OCI-LY3 (cell line): ENCODE results near the gene NUB1.

Experiments
- H2AFZ ChIP-seq: fragments of 200-600, 300-600 bp; shearing (Covaris generic); 2 replicates; pipeline ENCODE4 v1.6.0; 2014; ENCODE audit warnings: antibody characterized with exemption, low read depth, low read length
- H3K27ac ChIP-seq: fragments of 200-600, 300-600 bp; sonication (generic); 2 replicates; pipeline ENCODE4 v1.5.1; 2014; ENCODE audit warnings: mild to moderate bottlenecking, low read length, moderate library complexity, mixed read lengths
- H3K27me3 ChIP-seq: fragments of 200-600, 300-600 bp; sonication (generic); 2 replicates; pipeline ENCODE4 v1.6.1; 2014; ENCODE audit warnings: low read depth, low read length, mixed read lengths
- H3K36me3 ChIP-seq: fragments of 200-600, 300-600 bp; sonication (generic); replicated peaks from 2 replicates; pipeline ENCODE3; 2014; ENCODE audit warnings: low read depth, low read length, mixed read lengths
- H3K4me1 ChIP-seq: fragments of 300-600, 200-600 bp; sonication (generic); 2 replicates; pipeline ENCODE4 v1.6.1; 2014; ENCODE audit warnings: low read length, mixed read lengths
- H3K4me2 ChIP-seq: fragments of 200-600, 300-600 bp; sonication (generic); 2 replicates; pipeline ENCODE4 v1.6.1; 2014; ENCODE audit warnings: low read length, mixed read lengths
- H3K4me3 ChIP-seq: fragments of 300-600, 200-600 bp; sonication (generic); 2 replicates; pipeline ENCODE4 v1.5.1; 2014; ENCODE audit warnings: antibody characterized with exemption, mild to moderate bottlenecking, low read length, moderate library complexity
- H3K79me2 ChIP-seq: fragments of 300-600, 200-600 bp; shearing (Covaris generic); 2 replicates; pipeline ENCODE4 v1.6.1; 2014; ENCODE audit warnings: mild to moderate bottlenecking, low read length, mixed read lengths
- H3K9ac ChIP-seq: fragments of 300-600, 200-600 bp; shearing (Covaris generic); 2 replicates; pipeline ENCODE4 v1.6.0; 2014; ENCODE audit warnings: mild to moderate bottlenecking, low read length, moderate library complexity
- H3K9me3 ChIP-seq: fragments of 200-600, 300-600 bp; shearing (Covaris generic); 2 replicates; pipeline ENCODE4 v1.6.1; 2014; ENCODE audit warnings: low read length, mixed read lengths; ENCODE audit not compliant: insufficient read depth
- H4K20me1 ChIP-seq: fragments of 200-600, 300-600 bp; sonication (generic); 2 replicates; pipeline ENCODE4 v1.6.1; 2016; ENCODE audit warnings: low read length, mixed read lengths; ENCODE audit not compliant: insufficient read depth
- CTCF ChIP-seq: fragments of 200-600, 300-600 bp; sonication (generic); IDR thresholded peaks from 2 replicates; pipeline ENCODE4 v1.5.1; 2014; ENCODE audit warnings: antibody characterized with exemption, low read length, low read depth
- EZH2phosphoT487 ChIP-seq: fragments of 200-600 bp; shearing (Covaris generic); IDR thresholded peaks from 2 replicates; pipeline ENCODE4 v1.6.1; 2018; ENCODE audit warnings: antibody characterized with exemption, mixed run types, low read depth

The NUB1 gene

GRCh38 chr7:151308791-151309190 is 32.8 kb upstream of the NUB1 start:
- no peak overlapping the region for H3K9ac ChIP-seq
- no peak for TF ChIP-seq CTCF
- H4K20me1 ChIP-seq = no peaks in the 10 kb centered on the region
- H3K9me3 ChIP-seq = peaks cover 7% of the 10 kb centered on the region
- H3K36me3 ChIP-seq = no peaks in the 10 kb centered on the region
- H3K4me2 ChIP-seq = no peak overlapping the region
- peaks cover under 1% of the 10 kb centered on the region; the same call in 1 of the 2 replicates for H3K4me1 ChIP-seq
- no peak overlapping the region for H3K27ac ChIP-seq
- H3K4me3 ChIP-seq = no peak overlapping the region
- no peaks in the 10 kb centered on the region for H3K79me2 ChIP-seq
- H3K27me3 ChIP-seq = peaks cover 47% of the 10 kb centered on the region
- H2AFZ ChIP-seq = no peak overlapping the region

- Histone ChIP-seq H3K4me3 (no peak overlapping the region), H3K27ac (no peak overlapping the region), H3K4me1 (no peaks in the 10 kb centered on the region), H3K9ac (no peak overlapping the region), H2AFZ (no peak overlapping the region), H3K79me2 (no peaks in the 10 kb centered on the region), H3K4me2 (no peak overlapping the region), H4K20me1 (no peaks in the 10 kb centered on the region), H3K9me3 (peaks cover 7% of the 10 kb centered on the region), H3K27me3 (peaks cover 47% of the 10 kb centered on the region), H3K36me3 (no peaks in the 10 kb centered on the region)
- no peak for TF ChIP-seq EZH2phosphoT487
These were observed 32.3 kb upstream of the NUB1 start for GRCh38 chr7:151309311-151309710.

GRCh38 chr7:151310578-151310977 is 31.0 kb upstream of the NUB1 start:
- H2AFZ ChIP-seq = no peak overlapping the region
- H3K36me3 ChIP-seq = no peaks in the 10 kb centered on the region
- no peak for TF ChIP-seq EZH2phosphoT487
- TF ChIP-seq CTCF = peak; percentile 57
- H3K4me2 ChIP-seq = no peak overlapping the region
- no peak overlapping the region for H3K4me3 ChIP-seq
- no peak overlapping the region for H3K27ac ChIP-seq
- no peaks in the 10 kb centered on the region for H3K79me2 ChIP-seq
- H3K9ac ChIP-seq = no peak overlapping the region
- H3K27me3 ChIP-seq = peaks cover 40% of the 10 kb centered on the region
- peaks cover 4% of the 10 kb centered on the region; the same call in 1 of the 2 replicates for H3K4me1 ChIP-seq
- H3K9me3 ChIP-seq = peaks cover 7% of the 10 kb centered on the region
- no peaks in the 10 kb centered on the region for H4K20me1 ChIP-seq

- Histone ChIP-seq H3K4me1 (peaks cover 4% of the 10 kb centered on the region; the same call in 1 of the 2 replicates), H3K27me3 (peaks cover 34% of the 10 kb centered on the region)
These were observed 30.2 kb upstream of the NUB1 start for GRCh38 chr7:151311294-151311864.

More at GRCh38 chr7:151311294-151311864, 30.2 kb upstream of the NUB1 start:
- TF ChIP-seq CTCF (0 out of 2 replicates have a peak, but pooled peaks have one; percentile 21), EZH2phosphoT487 (no peak)
- H4K20me1 ChIP-seq = no peaks in the 10 kb centered on the region
- no peak overlapping the region for H2AFZ ChIP-seq
- no peak overlapping the region for H3K4me3 ChIP-seq
- peaks cover 7% of the 10 kb centered on the region for H3K9me3 ChIP-seq
- no peak overlapping the region for H3K9ac ChIP-seq
- no peak overlapping the region for H3K4me2 ChIP-seq
- no peaks in the 10 kb centered on the region for H3K36me3 ChIP-seq
- no peaks in the 10 kb centered on the region for H3K79me2 ChIP-seq
- no peak overlapping the region for H3K27ac ChIP-seq
